Activated CD4-positive, alpha-beta T cell treated with anti-CD3 and anti-CD28 coated beads, Interleukin-10, Interleukin-2, amounts not matched to agents 100 ng/mL and 50 ng/mL, durations not matched to agents 16 hours and 8 hours (primary cell): ENCODE results near the gene MS4A12.
A peak's percentile ranks its signal among the peaks of the same experiment; 100 is the strongest.
"Not testable (repeated sequence)": the region's sequence is repeated elsewhere in the genome, so short reads cannot be mapped to it uniquely, and the experiment has no call there.

Source experiments
- DNase-seq: peaks from one replicate; pipeline ENCODE4 v3.0.0-alpha.2; 2020

The MS4A12 gene

DNA sequence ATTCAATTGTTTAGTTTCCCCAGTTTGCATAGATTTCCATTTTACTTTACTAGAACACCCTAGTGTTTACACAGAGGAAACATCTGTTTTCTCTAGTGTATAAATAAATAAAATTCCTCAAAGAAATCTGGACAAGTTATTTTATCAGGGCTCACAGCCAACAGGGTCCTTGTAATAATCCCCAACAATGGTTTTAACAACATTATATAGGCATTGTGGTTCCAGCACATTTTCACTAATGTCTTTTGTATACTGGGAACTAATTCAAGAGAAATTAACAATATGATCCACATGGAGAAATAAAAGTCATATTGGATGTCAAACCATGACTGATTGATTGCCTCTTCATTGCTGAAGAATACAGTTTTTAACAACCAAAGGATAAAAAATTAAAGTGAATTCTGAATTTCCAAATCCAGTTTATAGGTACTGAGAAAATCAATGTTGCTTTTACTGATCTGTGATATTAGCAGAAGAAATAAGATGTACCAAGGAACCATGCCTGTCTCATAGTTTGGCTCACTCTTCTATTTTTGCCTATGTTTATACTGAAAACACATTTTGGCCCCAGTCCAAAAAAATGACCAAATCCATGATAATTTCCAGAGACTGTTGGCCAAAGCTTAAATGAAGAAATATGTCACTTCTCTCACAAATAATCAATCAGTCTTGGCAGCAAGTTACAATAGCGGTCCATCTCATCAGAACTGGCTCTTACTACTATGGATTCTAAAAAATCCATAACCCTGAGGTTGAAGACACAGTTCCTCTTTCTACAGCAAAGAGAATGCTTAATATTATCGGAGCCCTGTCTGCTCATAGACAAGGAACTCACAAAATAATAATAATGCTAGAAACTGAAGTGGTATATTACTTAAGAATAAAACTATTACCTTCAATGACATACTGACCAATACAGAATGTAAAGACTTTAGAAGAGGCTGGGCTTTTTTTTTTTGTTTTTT is 21.2 kb downstream of the MS4A12 start:
- no peak for DNase-seq

- no peak for DNase-seq
Observed at GRCh38 chr11:60515144-60515855, 22.7 kb downstream of the MS4A12 start, which contains the start of gene MS4A13. Gene MS4A13, plus strand, starts transcription at chr11:60515392. Its CDS starts 2,692 bp downstream, at chr11:60518084.

DNA sequence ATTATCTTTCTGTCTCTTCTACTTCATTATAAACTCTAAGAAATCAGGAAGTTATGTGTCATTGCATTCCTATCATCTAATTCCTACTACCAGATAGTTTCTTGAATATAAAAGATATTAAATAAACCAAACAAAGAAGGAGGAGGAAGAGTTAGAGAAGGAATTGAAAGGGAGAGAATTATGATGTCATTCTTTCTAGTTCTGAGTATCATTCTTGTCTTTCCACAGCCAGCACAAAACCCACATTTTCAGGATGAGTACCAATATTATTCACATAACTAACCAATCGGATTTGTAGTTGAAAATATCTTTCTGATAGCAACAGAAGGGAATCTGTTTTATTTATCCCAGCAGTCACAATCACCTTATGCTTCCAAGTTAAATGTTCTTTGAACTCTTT is 35.9 kb downstream of the MS4A12 start:
- peak; percentile 15 for DNase-seq

DNA sequence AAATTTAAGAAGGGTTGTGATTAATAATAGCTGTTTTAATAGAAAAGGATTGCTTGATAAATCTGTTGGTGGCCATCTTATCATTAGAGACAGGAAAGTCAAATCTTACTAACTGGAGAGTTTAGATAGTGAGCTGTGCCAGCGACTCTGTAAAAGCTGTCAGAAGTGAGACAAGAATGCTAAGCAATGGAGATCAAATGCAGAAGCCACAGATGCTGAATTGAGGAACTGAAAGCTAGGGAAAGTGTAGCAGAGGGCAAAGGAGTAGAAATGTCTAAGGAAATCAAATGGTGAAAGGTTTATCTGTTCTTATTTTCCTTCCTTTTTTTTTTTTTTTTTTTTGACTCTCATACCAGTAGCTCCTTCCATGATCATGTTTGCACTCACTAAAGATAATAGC is 36.4 kb downstream of the MS4A12 start:
- DNase-seq = no peak

DNA sequence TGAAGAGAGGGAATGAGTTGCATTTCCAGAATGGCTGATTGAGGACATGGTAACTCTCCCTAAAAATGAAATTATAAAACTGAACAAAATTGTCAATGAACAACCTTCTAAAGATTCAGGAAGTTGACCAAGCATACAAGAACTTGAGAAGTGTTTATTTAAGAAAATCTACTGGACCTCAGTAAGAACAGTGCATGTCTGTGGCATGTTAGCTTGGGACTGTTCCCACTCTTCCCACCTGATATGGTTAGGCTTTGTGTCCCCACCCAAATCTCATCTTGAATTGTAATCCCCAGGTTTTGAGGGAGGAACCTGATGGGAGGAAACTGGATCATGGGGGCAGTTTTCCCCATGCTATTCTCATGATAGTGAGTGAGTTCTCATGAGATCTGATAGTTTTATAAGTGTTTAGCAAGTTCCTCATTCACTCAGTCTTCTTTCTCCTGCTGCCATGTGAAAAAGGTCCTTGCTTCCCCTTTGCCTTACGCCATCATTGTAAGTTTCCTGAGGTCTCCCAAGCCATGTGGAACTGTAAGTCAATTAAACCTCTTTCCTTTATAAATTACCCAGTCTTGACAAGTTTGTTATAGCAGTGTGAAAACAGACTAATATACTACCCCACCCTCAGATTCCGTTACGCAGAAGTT is 38.0 kb downstream of the MS4A12 start:
- no peak for DNase-seq

DNA sequence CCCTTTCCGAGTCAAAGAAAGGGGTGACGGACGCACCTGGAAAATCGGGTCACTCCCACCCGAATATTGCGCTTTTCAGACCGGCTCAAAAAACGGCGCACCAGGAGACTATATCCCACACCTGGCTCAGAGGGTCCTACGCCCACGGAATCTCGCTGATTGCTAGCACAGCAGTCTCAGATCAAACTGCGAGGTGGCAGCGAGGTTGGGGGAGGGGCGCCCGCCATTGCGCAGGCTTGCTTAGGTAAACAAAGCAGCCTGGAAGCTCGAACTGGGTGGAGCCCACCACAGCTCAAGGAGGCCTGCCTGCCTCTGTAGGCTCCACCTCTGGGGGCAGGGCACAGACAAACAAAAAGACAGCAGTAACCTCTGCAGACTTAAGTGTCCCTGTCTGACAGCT is 39.8 kb downstream of the MS4A12 start:
- not testable (repeated sequence) for DNase-seq

- not testable (repeated sequence) for DNase-seq
Observed at GRCh38 chr11:60538627-60539026, 46.0 kb downstream of the MS4A12 start.

DNA sequence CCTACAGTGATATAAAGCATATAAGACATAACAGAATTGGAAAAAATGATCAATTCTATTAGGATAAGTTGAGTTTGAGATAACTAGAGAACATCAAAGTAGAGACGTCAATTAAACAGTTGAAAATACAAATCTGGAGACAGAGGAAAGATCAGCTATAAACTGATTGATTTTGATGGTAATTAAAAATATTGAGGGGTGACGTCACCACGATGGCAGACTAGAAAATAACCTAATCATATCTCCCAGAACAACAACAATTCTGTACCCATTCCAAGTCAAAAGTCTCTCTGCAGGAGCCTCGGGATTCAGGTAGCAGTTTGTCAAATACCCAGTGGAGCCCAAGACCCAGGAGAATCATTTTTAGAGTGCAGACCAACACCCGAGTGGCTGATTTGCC is 51.5 kb downstream of the MS4A12 start:
- no peak for DNase-seq
